Neural cell (in vitro differentiated cells): Measurements from ENCODE around the gene AFAP1. TPM values are rescaled to one million over a fixed set of nuclear protein-coding genes. Genes with fewer than 3 reads are reported as not detected.

Source experiments
- H2AFZ ChIP-seq: fragments of 200-600, 300-800 bp; sonication (generic), shearing (Covaris generic); 2 replicates; pipeline ENCODE4 v1.6.0; 2014; ENCODE audit warnings: low read depth, mild to moderate bottlenecking, antibody characterized with exemption, low read length, moderate library complexity
- H3F3A ChIP-seq: fragments of 200-600 bp; shearing (Covaris generic); 2 replicates; pipeline ENCODE4 v1.6.1; 2016; ENCODE audit warnings: mild to moderate bottlenecking, moderate library complexity, mixed read lengths, antibody characterized with exemption, low read length; ENCODE audit not compliant: insufficient read depth, poor library complexity, severe bottlenecking
- H3K27ac ChIP-seq: fragments of 200-600, 300-800 bp; sonication (generic), shearing (Covaris generic); 2 replicates; pipeline ENCODE4 v1.5.1; 2014; ENCODE audit warnings: mild to moderate bottlenecking, low read length, moderate library complexity
- H3K27me3 ChIP-seq: fragments of 300-800, 200-600 bp; sonication (generic), shearing (Covaris generic); 2 replicates; pipeline ENCODE4 v1.6.0; 2014; ENCODE audit warnings: mild to moderate bottlenecking, low read depth, low read length, moderate library complexity; ENCODE audit not compliant: insufficient read depth
- H3K36me3 ChIP-seq: fragments of 300-800, 200-600 bp; sonication (generic), shearing (Covaris generic); 2 replicates; pipeline ENCODE4 v1.5.1; 2014; ENCODE audit warnings: mild to moderate bottlenecking, antibody characterized with exemption, low read length, moderate library complexity; ENCODE audit not compliant: insufficient read depth
- H3K4me2 ChIP-seq: fragments of 300-800, 200-600 bp; sonication (generic), shearing (Covaris generic); 2 replicates; pipeline ENCODE4 v1.6.0; 2014; ENCODE audit warnings: mild to moderate bottlenecking, low read length
- H3K4me3 ChIP-seq: fragments of 300-800, 200-600 bp; sonication (generic), shearing (Covaris generic); 2 replicates; pipeline ENCODE4 v1.5.1; 2014; ENCODE audit warnings: mild to moderate bottlenecking, low read length, moderate library complexity
- H3K79me2 ChIP-seq: fragments of 200-600 bp; shearing (Covaris generic); replicated peaks from 2 replicates; pipeline ENCODE4 v1.6.0; 2014; ENCODE audit warnings: mild to moderate bottlenecking, low read length, moderate library complexity; ENCODE audit not compliant: insufficient read depth
- H3K9ac ChIP-seq: fragments of 300-800, 200-600 bp; sonication (generic), shearing (Covaris generic); 2 replicates; pipeline ENCODE4 v1.6.1; 2016; ENCODE audit warnings: mild to moderate bottlenecking, low read length, mixed read lengths
- H3K9me2 ChIP-seq: fragments of 200-600 bp; shearing (Covaris generic); 2 replicates; pipeline ENCODE4 v1.6.1; 2016; ENCODE audit warnings: mild to moderate bottlenecking, low read length, mixed read lengths; ENCODE audit not compliant: insufficient read depth
- H3K9me3 ChIP-seq: fragments of 200-600, 300-800 bp; sonication (generic), shearing (Covaris generic); 2 replicates; pipeline ENCODE4 v1.6.1; 2016; ENCODE audit warnings: mild to moderate bottlenecking, mixed run types, low read length, moderate library complexity, mixed read lengths
- H4K20me1 ChIP-seq: fragments of 200-600 bp; shearing (Covaris generic); 2 replicates; pipeline ENCODE4 v1.6.1; 2016; ENCODE audit warnings: mild to moderate bottlenecking, mixed run types; ENCODE audit not compliant: insufficient read depth
- EP300 ChIP-seq: fragments of 450-650 bp; conservative IDR thresholded peaks from 2 replicates; pipeline ENCODE4 v1.6.1; 2014; ENCODE audit warnings: antibody characterized with exemption, mild to moderate bottlenecking, moderate library complexity; ENCODE audit not compliant: poor library complexity, severe bottlenecking
- EZH2 ChIP-seq: fragments of 200-600, 300-800 bp; shearing (Covaris generic), sonication (generic); IDR thresholded peaks from 2 replicates; pipeline ENCODE4 v1.6.1; 2014; ENCODE audit warnings: antibody characterized with exemption, low read length, borderline replicate concordance, mild to moderate bottlenecking; ENCODE audit not compliant: insufficient read depth, poor library complexity, severe bottlenecking
- MXI1 ChIP-seq: fragments of 450-650 bp; conservative IDR thresholded peaks from 2 replicates; pipeline ENCODE4 v1.6.1; 2014; ENCODE audit warnings: antibody characterized with exemption, mild to moderate bottlenecking; ENCODE audit not compliant: poor library complexity, severe bottlenecking
- POLR2AphosphoS5 ChIP-seq: IDR thresholded peaks from 2 replicates; pipeline ENCODE4 v1.6.1; 2012
- RAD21 ChIP-seq: fragments of 450-650 bp; conservative IDR thresholded peaks from 2 replicates; pipeline ENCODE4 v1.6.1; 2014; ENCODE audit warnings: antibody characterized with exemption, mild to moderate bottlenecking, moderate library complexity
- SMC3 ChIP-seq: fragments of 450-650 bp; conservative IDR thresholded peaks from 2 replicates; pipeline ENCODE4 v1.6.1; 2014; ENCODE audit warnings: antibody characterized with exemption, mild to moderate bottlenecking, moderate library complexity; ENCODE audit not compliant: poor library complexity
- TAF1 ChIP-seq: IDR thresholded peaks from 2 replicates; pipeline ENCODE4 v1.6.1; 2012; ENCODE audit warnings: low read depth
- polyA minus RNA-seq: library from RNA; depleted of rRNA, polyadenylated mRNA; stranded (reverse); fragments of >200 nt; gene quantifications from 2 replicates; pipeline ENCODE4 v1.2.3, GENCODE V29; 2014
- polyA plus RNA-seq: library from polyadenylated mRNA; depleted of rRNA; stranded (reverse); fragments of >200 nt; gene quantifications from 2 replicates; pipeline ENCODE4 v1.2.3, GENCODE V29; 2014
- TF ChIP-seq, protein P1 (sequence below): fragments of 450-650 bp; IDR thresholded peaks from 2 replicates; pipeline ENCODE4 v1.5.1; 2014; ENCODE audit warnings: antibody characterized with exemption, mild to moderate bottlenecking, moderate library complexity; ENCODE audit not compliant: poor library complexity, severe bottlenecking
- TF ChIP-seq, protein P2 (sequence below): IDR thresholded peaks from 2 replicates; pipeline ENCODE4 v1.6.1; 2012; ENCODE audit warnings: borderline replicate concordance

The AFAP1 gene, protein sequence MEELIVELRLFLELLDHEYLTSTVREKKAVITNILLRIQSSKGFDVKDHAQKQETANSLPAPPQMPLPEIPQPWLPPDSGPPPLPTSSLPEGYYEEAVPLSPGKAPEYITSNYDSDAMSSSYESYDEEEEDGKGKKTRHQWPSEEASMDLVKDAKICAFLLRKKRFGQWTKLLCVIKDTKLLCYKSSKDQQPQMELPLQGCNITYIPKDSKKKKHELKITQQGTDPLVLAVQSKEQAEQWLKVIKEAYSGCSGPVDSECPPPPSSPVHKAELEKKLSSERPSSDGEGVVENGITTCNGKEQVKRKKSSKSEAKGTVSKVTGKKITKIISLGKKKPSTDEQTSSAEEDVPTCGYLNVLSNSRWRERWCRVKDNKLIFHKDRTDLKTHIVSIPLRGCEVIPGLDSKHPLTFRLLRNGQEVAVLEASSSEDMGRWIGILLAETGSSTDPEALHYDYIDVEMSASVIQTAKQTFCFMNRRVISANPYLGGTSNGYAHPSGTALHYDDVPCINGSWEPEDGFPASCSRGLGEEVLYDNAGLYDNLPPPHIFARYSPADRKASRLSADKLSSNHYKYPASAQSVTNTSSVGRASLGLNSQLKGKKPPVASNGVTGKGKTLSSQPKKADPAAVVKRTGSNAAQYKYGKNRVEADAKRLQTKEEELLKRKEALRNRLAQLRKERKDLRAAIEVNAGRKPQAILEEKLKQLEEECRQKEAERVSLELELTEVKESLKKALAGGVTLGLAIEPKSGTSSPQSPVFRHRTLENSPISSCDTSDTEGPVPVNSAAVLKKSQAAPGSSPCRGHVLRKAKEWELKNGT
- polyA plus RNA-seq = 38.9 and 44.1 TPM in 2 replicates
- 99.4 and 103 TPM in 2 replicates for polyA minus RNA-seq

DNA sequence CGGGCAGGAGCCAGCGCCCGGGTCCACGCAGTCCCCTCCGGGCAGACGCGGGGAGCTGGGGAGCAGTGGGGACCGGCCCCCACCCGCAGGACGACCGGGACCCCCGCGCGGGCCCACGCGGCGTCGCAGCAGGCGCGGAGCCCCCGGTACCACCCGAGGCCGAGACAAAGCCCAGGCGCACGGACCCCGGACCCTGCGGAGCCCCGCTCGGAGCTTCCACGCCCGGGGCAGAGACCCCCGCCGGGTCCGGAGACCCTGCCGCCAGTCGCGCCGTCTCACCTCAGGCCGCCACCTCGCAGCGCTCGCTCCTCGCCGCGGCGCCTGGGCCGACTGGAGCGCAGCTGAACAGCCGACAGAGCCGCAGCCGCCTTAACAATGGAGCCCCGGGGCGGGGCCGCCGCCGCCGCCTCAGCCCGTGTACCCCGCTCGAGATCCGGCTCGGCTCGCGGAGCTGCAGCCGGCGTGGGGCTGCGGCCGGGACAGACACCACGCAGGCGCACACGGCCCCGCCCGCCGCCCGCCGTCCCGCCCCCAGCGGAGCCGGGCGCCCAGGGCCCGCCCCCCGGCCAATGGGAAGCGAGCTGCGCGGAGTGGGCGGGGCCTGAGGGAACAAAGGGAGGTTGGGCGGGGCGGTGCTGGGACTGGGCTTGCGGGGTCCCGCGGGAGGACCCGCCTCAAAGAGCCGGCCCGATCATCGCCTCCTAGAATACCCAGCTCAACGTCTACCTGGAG, at the start of gene AFAP1:
Gene AFAP1, minus strand, starts transcription at position 485 of the 732 bp plus-strand sequence. CDS start 67,783 bp downstream, outside the sequence.
- Histone ChIP-seq H4K20me1 (peaks cover 16% of the 10 kb centered on the region), H3K27ac (peak within 1 kb of the TSS; percentile 79), H3F3A (no peaks in the 10 kb centered on the region), H3K9me2 (no peaks in the 10 kb centered on the region), H3K9ac (peak within 1 kb of the TSS; percentile 91), H3K79me2 (peaks cover 45% of the 10 kb centered on the region), H3K36me3 (no peaks in the 10 kb centered on the region), H3K4me2 (no peak within 1 kb of the TSS), H3K27me3 (no peaks in the 10 kb centered on the region), H3K4me3 (peak within 1 kb of the TSS; percentile 99), H3K9me3 (no peaks in the 10 kb centered on the region), H2AFZ (peak within 1 kb of the TSS; percentile 77)
- no peak for TF ChIP-seq SMC3
- TF ChIP-seq, protein P1, sequence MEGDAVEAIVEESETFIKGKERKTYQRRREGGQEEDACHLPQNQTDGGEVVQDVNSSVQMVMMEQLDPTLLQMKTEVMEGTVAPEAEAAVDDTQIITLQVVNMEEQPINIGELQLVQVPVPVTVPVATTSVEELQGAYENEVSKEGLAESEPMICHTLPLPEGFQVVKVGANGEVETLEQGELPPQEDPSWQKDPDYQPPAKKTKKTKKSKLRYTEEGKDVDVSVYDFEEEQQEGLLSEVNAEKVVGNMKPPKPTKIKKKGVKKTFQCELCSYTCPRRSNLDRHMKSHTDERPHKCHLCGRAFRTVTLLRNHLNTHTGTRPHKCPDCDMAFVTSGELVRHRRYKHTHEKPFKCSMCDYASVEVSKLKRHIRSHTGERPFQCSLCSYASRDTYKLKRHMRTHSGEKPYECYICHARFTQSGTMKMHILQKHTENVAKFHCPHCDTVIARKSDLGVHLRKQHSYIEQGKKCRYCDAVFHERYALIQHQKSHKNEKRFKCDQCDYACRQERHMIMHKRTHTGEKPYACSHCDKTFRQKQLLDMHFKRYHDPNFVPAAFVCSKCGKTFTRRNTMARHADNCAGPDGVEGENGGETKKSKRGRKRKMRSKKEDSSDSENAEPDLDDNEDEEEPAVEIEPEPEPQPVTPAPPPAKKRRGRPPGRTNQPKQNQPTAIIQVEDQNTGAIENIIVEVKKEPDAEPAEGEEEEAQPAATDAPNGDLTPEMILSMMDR = no peak
- peak; percentile 88 for TF ChIP-seq POLR2AphosphoS5
- peak; percentile 59 for TF ChIP-seq RAD21
- peak; percentile 83 for TF ChIP-seq TAF1
- peak; percentile 83 for TF ChIP-seq MXI1
- no peak for TF ChIP-seq EP300
- TF ChIP-seq, protein P2, sequence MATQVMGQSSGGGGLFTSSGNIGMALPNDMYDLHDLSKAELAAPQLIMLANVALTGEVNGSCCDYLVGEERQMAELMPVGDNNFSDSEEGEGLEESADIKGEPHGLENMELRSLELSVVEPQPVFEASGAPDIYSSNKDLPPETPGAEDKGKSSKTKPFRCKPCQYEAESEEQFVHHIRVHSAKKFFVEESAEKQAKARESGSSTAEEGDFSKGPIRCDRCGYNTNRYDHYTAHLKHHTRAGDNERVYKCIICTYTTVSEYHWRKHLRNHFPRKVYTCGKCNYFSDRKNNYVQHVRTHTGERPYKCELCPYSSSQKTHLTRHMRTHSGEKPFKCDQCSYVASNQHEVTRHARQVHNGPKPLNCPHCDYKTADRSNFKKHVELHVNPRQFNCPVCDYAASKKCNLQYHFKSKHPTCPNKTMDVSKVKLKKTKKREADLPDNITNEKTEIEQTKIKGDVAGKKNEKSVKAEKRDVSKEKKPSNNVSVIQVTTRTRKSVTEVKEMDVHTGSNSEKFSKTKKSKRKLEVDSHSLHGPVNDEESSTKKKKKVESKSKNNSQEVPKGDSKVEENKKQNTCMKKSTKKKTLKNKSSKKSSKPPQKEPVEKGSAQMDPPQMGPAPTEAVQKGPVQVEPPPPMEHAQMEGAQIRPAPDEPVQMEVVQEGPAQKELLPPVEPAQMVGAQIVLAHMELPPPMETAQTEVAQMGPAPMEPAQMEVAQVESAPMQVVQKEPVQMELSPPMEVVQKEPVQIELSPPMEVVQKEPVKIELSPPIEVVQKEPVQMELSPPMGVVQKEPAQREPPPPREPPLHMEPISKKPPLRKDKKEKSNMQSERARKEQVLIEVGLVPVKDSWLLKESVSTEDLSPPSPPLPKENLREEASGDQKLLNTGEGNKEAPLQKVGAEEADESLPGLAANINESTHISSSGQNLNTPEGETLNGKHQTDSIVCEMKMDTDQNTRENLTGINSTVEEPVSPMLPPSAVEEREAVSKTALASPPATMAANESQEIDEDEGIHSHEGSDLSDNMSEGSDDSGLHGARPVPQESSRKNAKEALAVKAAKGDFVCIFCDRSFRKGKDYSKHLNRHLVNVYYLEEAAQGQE = peak; percentile 60
- no peak for TF ChIP-seq EZH2

DNA sequence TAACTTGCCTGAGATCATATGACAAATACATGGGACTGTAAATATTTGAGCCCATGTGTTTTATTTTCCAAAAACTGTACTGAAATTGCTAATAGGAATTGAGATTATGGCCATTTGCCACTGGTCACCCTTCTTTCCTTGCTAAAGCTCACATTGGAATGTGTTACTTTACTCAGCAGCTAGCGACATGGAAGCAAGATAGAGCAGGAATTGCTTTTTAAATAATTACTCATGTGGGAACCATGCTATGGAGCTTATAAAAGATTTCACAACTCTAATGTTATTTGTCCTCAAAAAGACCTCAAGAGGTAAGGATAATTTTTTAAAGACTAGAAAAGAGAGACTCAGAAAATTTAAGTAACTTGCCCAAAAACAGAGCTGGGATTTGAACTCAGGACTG, 48.8 kb upstream of the AFAP1 start:
- H3K4me2 ChIP-seq = no peak overlapping the region
- H3K27ac ChIP-seq = no peak overlapping the region
- no peaks in the 10 kb centered on the region for H3K27me3 ChIP-seq
- no peaks in the 10 kb centered on the region for H3F3A ChIP-seq
- H3K9me2 ChIP-seq = no peaks in the 10 kb centered on the region
- no peak overlapping the region for H3K9ac ChIP-seq
- H4K20me1 ChIP-seq = no peaks in the 10 kb centered on the region
- no peaks in the 10 kb centered on the region for H3K36me3 ChIP-seq
- H3K9me3 ChIP-seq = no peaks in the 10 kb centered on the region
- H3K4me3 ChIP-seq = no peak overlapping the region
- H3K79me2 ChIP-seq = no peaks in the 10 kb centered on the region
- TF ChIP-seq RAD21 = no peak
- TF ChIP-seq EP300 = no peak
- TF ChIP-seq SMC3 = no peak
- TF ChIP-seq TAF1 = no peak
- TF ChIP-seq, protein P2 = no peak
- TF ChIP-seq EZH2 = no peak
- TF ChIP-seq, protein P1 = no peak
- no peak for TF ChIP-seq MXI1
- no peak for TF ChIP-seq POLR2AphosphoS5
- H2AFZ ChIP-seq = no peak overlapping the region
